Stimulated activated naive CD8-positive, alpha-beta T cell treated with anti-CD3 and anti-CD28 coated beads, Interleukin-15, amount 100 ng/mL, for 72 hours (primary cell): ENCODE results near the gene NFIC.

Source experiments
- ATAC-seq: fragments of 150-1000 bp; cut with Tn5 transposase; 2 replicates; pipeline ENCODE4 v1.10.0; 2021; ENCODE audit warnings: mild to moderate bottlenecking, moderate library complexity
- DNase-seq, 2 donors: peaks; one replicate each; pipeline ENCODE4 v3.0.0; 2021 to 2022
- H3K27ac Mint-ChIP-seq, 2 donors: one replicate each; pipeline ENCODE4 v1.8.0; 2022; ENCODE audit warnings: mild to moderate bottlenecking in 2 of 2, mixed read lengths in 2 of 2, moderate library complexity in 2 of 2
- H3K27me3 Mint-ChIP-seq: one replicate; pipeline ENCODE4 v1.8.0; 2022; ENCODE audit warnings: mixed read lengths
- H3K4me1 Mint-ChIP-seq: one replicate; pipeline ENCODE4 v1.8.0; 2022; ENCODE audit warnings: mild to moderate bottlenecking, mixed read lengths
- H3K4me3 Mint-ChIP-seq, 2 donors: one replicate each; pipeline ENCODE4 v1.8.0; 2022; ENCODE audit warnings: mild to moderate bottlenecking in 2 of 2, mixed read lengths in 2 of 2, moderate library complexity in 1 of 2
- H3K9me3 Mint-ChIP-seq, 2 donors: one replicate each; pipeline ENCODE4 v1.8.0; 2022; ENCODE audit warnings: mixed read lengths in 2 of 2

Gene NFIC

GRCh38 chr19:3465552-3465951 lies 99.2 kb downstream of the NFIC start:
- ATAC-seq, result no peak
- Mint-ChIP-seq H3K9me3 (peaks cover 0 to 14% of the 10 kb centered on the region in 2 donors), H3K4me1 (no peaks in the 10 kb centered on the region)

DNA sequence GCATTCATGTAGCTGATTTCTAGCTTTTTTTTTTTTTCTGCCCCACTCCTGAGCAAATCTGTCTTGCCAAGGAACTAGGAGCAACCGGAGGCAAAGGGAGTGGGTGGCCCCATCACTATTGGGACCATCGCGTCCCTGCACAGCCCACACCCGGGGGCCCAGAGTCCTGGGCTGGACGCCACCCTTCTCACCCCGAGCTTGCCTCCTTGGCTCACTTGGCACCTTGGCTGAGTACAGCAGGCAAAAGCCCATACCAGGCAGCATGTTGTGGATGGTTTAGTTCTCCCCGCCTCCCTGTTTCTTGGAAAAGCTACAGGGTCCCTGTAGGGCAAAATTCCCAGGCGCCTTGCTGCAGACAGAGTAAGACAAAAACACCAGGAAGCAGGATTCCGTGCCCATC lies 100.3 kb downstream of the NFIC start:
- ATAC-seq (no peak), DNase-seq (no peak)
- Mint-ChIP-seq H3K27ac (no peak overlapping the region), H3K4me3 (no peak overlapping the region), H3K9me3 (peaks cover 0 to 14% of the 10 kb centered on the region in 2 donors), H3K4me1 (no peaks in the 10 kb centered on the region), H3K27me3 (no peaks in the 10 kb centered on the region)

More at GRCh38 chr19:3465552-3465951, 99.2 kb downstream of the NFIC start:
- Mint-ChIP-seq H3K4me3 (no peak overlapping the region), H3K27me3 (no peaks in the 10 kb centered on the region), H3K27ac (peak overlapping the region in 1 of 2 donors; percentile 8)
- DNase-seq, result no peak

DNA sequence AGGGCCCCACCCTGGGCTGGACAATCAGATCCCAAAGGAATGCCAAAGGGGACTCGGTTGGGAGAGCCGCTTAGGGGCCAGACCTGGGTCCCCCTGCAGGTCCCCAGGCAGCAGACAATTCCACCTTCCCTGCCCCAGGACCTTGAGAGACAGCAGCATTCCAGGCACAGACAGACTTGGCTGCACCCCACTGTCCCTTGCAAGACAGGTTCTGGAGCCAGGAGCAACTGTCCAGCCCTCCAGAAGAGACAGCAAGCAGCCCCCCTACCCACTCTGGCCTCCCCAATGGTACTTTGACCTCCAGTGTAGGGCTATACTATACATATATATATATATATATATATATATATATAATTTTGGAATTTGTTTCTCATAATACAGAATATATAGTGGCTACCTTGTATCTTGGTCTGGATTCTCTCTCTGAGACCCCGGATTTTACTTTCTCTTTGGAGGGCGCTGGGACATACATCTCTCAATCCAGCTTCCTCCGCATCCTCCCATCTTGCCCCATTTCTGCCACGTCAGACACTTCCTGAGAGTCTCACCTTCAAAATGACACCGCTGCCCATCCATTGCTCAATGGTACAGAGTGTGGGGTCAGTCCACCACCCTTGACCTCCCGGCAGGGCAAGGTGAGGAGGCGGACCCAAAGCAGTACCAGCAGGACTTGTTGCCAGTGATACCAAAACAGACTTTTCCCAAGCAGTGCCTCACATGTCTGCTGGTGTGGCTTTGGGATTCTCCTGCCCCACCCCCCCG lies 101.2 kb downstream of the NFIC start:
- Mint-ChIP-seq H3K4me1 (no peaks in the 10 kb centered on the region), H3K4me3 (no peak overlapping the region), H3K27ac (no peak overlapping the region), H3K9me3 (peaks cover 0 to 14% of the 10 kb centered on the region in 2 donors), H3K27me3 (no peaks in the 10 kb centered on the region)
- ATAC-seq, result no peak
- DNase-seq, result no peak

DNA sequence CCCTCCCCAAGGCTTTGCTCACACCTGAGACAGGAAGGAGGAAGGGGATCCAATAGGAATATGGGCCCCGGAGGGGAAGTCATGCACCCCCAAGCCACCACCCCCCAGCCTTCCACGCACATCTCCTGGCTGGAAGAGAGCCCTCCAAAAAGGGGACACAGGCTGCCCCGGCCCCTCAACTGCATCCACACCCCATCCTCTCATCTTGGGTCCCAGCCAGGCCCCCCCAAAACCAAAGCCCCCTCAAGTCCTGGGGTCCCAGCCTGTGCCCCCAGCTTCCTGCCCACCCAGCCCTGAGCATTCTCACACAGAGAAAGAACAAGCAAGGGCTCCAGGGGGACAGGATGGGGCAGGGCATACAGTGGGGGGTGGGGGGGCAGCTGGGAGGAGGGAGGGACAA lies 101.8 kb downstream of the NFIC start:
- ATAC-seq (no peak), DNase-seq (no peak)
- H3K27me3 Mint-ChIP-seq, result no peaks in the 10 kb centered on the region
- no peak overlapping the region for H3K4me3 Mint-ChIP-seq
- no peak overlapping the region for H3K27ac Mint-ChIP-seq
- H3K4me1 Mint-ChIP-seq, result no peaks in the 10 kb centered on the region
- H3K9me3 Mint-ChIP-seq, result peaks cover 0 to 14% of the 10 kb centered on the region in 2 donors

GRCh38 chr19:3469638-3470499 lies 103.5 kb downstream of the NFIC start:
- Mint-ChIP-seq H3K4me1 (no peaks in the 10 kb centered on the region), H3K27me3 (no peaks in the 10 kb centered on the region), H3K9me3 (peaks cover 0 to 14% of the 10 kb centered on the region in 2 donors), H3K27ac (peak overlapping the region in 1 of 2 donors; percentile 3), H3K4me3 (no peak overlapping the region)
- no peak for DNase-seq
- no peak for ATAC-seq

DNA sequence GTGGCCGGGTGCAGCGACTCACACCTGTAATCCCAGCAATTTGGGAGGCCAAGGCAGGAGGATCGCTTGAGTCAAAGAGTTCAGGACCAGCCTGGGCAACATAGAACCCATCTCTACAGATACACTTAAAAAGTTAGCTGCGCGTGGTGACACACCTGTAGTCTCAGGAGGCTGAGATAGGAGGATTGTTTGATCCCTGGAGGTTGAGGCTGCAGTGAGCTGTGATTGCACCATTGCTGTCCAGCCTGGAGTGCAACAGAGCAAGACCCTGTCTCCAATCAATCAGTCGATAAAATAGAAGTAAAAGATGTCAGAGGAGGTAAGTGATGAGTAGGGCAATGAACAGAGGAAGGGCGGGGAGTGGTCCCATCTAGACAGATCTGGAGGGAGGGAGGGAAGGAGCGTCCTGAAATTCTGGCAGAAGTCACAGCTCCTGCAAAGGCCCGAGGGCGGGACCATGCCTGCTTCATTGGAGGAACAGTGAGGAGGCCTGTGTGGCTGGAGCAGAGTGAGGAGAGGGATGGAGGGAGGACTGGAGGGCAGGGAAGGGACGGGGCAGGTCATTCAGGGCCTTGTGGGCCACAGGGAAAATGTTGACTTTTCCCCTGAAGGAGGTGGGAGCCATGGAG lies 104.2 kb downstream of the NFIC start:
- Mint-ChIP-seq H3K9me3 (peaks cover 0 to 14% of the 10 kb centered on the region in 2 donors), H3K27ac (no peak overlapping the region), H3K4me1 (no peaks in the 10 kb centered on the region), H3K27me3 (no peaks in the 10 kb centered on the region), H3K4me3 (no peak overlapping the region)
- DNase-seq, result no peak
- no peak for ATAC-seq

DNA sequence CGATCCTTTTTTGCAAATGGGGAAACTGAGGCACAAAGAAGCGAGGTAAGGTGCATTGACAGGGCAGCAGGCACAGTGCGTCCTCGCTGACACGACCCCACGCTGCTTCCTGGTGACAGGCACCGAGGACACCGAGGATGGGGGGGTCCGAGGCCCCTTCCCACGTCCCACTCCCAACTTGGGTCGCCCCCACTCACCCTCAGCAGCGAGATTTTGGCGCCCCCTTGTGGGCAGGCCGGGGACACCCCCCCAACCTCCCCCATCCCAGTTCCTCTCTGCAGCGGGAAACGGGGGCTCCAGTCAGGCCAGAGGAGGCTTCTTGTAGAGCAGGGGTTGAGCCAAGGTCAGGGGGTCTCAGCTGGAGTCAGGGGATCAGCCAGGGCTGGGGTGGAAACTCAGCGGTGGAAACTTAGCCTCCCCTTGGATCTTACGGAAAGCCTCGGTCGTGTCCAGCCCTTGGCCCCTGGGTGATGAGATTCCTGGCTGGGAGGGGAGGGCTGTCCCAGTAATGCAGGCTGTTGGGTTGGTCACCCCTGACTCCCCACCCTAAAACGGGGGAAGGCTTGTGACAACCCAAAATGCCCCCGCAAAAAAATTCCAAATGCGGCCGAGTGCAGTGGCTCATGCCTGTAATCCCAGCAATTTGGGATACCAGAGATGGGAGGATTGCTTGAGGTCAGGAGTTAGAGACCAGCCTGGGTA lies 105.7 kb downstream of the NFIC start:
- no peak overlapping the region for H3K27ac Mint-ChIP-seq
- no peak overlapping the region for H3K4me3 Mint-ChIP-seq
- DNase-seq (peak; percentile 44 to 48), ATAC-seq (peak; percentile 44)
- H3K4me1 Mint-ChIP-seq, result no peaks in the 10 kb centered on the region
- H3K27me3 Mint-ChIP-seq, result no peaks in the 10 kb centered on the region
- peaks cover 0 to 14% of the 10 kb centered on the region in 2 donors for H3K9me3 Mint-ChIP-seq

GRCh38 chr19:3474010-3474409 lies 107.6 kb downstream of the NFIC start:
- H3K27me3 Mint-ChIP-seq, result no peaks in the 10 kb centered on the region
- H3K4me3 Mint-ChIP-seq, result no peak overlapping the region
- DNase-seq, result no peak
- H3K9me3 Mint-ChIP-seq, result no peaks in the 10 kb centered on the region
- no peak overlapping the region for H3K27ac Mint-ChIP-seq
- peaks cover 13% of the 10 kb centered on the region for H3K4me1 Mint-ChIP-seq
- ATAC-seq, result no peak

DNA sequence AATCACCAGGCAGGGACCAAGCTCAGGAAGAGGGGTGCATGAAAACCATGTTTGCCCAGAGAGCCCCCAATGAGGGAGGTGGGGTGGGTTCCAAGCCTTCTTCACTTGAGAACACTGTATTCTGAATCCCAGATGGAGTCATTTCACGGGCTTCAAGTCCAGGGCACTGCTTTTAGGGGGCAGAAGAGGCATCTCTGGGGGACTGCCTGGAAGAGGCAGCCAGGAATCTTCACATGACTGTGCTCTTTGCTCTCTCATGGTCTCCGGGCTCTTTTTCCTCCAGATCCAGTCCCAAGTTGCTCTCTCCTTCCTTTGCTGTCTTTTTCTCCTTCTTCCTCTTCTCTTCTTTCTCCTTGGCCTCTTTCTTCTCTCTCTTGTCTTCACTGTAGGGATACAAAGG lies 108.2 kb downstream of the NFIC start:
- Mint-ChIP-seq H3K27me3 (no peaks in the 10 kb centered on the region), H3K9me3 (no peaks in the 10 kb centered on the region), H3K4me3 (no peak overlapping the region), H3K4me1 (peaks cover 18% of the 10 kb centered on the region), H3K27ac (no peak overlapping the region)
- DNase-seq, result no peak
- no peak for ATAC-seq

- H3K4me3 Mint-ChIP-seq, result no peak overlapping the region
- H3K9me3 Mint-ChIP-seq, result no peaks in the 10 kb centered on the region
- peaks cover 18% of the 10 kb centered on the region for H3K4me1 Mint-ChIP-seq
- ATAC-seq (no peak), DNase-seq (no peak)
- H3K27ac Mint-ChIP-seq, result no peak overlapping the region
- H3K27me3 Mint-ChIP-seq, result no peaks in the 10 kb centered on the region
Observed at GRCh38 chr19:3475449-3475848, 109.1 kb downstream of the NFIC start.

DNA sequence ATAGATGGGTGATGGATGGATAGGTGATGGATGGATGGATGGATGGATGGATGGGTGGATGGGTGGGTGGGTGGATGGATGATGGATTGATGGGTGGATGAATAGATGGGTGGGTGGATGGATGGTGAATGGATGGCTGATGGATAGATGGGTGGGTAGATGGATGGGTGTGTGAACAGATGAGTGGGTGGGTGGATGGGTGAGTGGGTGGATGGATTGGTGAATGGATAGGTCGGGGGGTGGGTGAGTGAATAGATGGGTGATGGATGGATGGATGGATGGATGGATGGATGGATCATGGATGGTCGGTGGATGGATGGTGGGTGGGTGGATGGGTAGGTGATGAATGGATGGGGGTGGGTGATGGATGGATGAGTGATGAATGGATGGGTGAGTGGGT lies 110.4 kb downstream of the NFIC start:
- Mint-ChIP-seq H3K4me3 (no peak overlapping the region), H3K27ac (no peak overlapping the region), H3K4me1 (peaks cover 18% of the 10 kb centered on the region), H3K9me3 (no peaks in the 10 kb centered on the region), H3K27me3 (no peaks in the 10 kb centered on the region)
- ATAC-seq, result no peak
- no peak for DNase-seq

DNA sequence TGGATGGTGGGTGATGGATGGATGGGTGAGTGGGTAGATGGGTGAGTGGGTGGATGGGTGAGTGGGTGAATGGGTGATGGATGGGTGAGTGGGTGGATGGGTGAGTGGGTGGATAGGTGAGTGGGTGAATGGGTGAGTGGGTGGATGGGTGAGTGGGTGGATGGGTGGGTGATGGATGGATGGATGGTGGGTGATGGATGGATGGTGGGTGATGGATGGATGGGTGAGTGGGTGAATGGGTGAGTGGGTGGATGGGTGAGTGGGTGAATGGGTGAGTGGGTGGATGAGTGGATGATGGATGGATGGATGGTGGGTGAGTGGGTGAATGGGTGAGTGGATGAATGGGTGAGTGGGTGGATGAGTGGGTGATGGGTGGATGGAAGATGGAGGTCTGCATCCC lies 111.1 kb downstream of the NFIC start:
- Mint-ChIP-seq H3K4me3 (no peak overlapping the region), H3K9me3 (no peaks in the 10 kb centered on the region), H3K27me3 (no peaks in the 10 kb centered on the region), H3K4me1 (peaks cover 18% of the 10 kb centered on the region), H3K27ac (no peak overlapping the region)
- no peak for ATAC-seq
- DNase-seq, result no peak

DNA sequence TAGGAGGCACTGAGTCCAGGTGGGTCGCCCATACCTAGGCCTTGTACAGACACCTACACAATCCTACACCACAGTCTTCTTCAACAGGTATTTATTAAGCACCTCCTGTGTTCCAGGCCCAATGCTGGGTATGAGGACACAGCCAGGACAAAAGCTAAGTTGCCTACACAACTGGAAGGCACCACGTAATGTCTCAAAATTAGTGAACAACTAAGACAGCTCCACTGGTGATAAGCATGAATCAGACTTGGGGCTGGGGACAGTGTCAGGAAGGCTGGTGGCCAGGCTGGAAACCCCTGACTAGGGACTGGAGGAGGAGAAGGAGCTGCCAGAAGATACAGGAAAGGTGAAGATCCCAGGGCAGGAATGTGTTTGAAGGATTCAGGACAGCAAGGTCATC lies 111.6 kb downstream of the NFIC start:
- peaks cover 18% of the 10 kb centered on the region for H3K4me1 Mint-ChIP-seq
- ATAC-seq, result no peak
- H3K27me3 Mint-ChIP-seq, result no peaks in the 10 kb centered on the region
- no peak for DNase-seq
- H3K27ac Mint-ChIP-seq, result no peak overlapping the region
- no peaks in the 10 kb centered on the region for H3K9me3 Mint-ChIP-seq
- H3K4me3 Mint-ChIP-seq, result peak overlapping the region in 1 of 2 donors; percentile 63

GRCh38 chr19:3478409-3479176 lies 112.2 kb downstream of the NFIC start:
- ATAC-seq (peak; percentile 48), DNase-seq (no peak)
- no peak overlapping the region for H3K27ac Mint-ChIP-seq
- no peaks in the 10 kb centered on the region for H3K27me3 Mint-ChIP-seq
- no peaks in the 10 kb centered on the region for H3K9me3 Mint-ChIP-seq
- H3K4me3 Mint-ChIP-seq, result peak overlapping the region; percentile 75 to 77
- H3K4me1 Mint-ChIP-seq, result peaks cover 18% of the 10 kb centered on the region
